Mucosa of stomach (tissue), 1 donor: ENCODE results near the gene MS4A8.

Experiments
- H3K27me3 ChIP-seq: one replicate; pipeline ENCODE4 v1.7.0; 2013; ENCODE audit warnings: mild to moderate bottlenecking, low read length; ENCODE audit not compliant: control insufficient read depth, insufficient read depth
- H3K36me3 ChIP-seq: one replicate; pipeline ENCODE4 v1.7.0; 2013; ENCODE audit warnings: low read length; ENCODE audit not compliant: control insufficient read depth, insufficient read depth
- H3K4me1 ChIP-seq: one replicate; pipeline ENCODE4 v1.7.0; 2013; ENCODE audit warnings: mild to moderate bottlenecking, low read length; ENCODE audit not compliant: control insufficient read depth, insufficient read depth
- H3K4me3 ChIP-seq: one replicate; pipeline ENCODE4 v1.7.0; 2013; ENCODE audit warnings: low read length
- H3K9ac ChIP-seq: one replicate; pipeline ENCODE4 v1.7.0; 2013; ENCODE audit warnings: mild to moderate bottlenecking, low read length, moderate library complexity
- H3K9me3 ChIP-seq: one replicate; pipeline ENCODE4 v1.7.0; 2013; ENCODE audit warnings: mild to moderate bottlenecking, low read length, moderate library complexity; ENCODE audit not compliant: control insufficient read depth
- donor health status: Pancreatic carcinoma.

The MS4A8 gene

GRCh38 chr11:60734279-60734678 is 34.9 kb downstream of the MS4A8 start:
- Histone ChIP-seq H3K36me3 (no peaks in the 10 kb centered on the region), H3K9ac (no peak overlapping the region), H3K9me3 (no peaks in the 10 kb centered on the region), H3K4me3 (no peak overlapping the region), H3K27me3 (peaks cover 10% of the 10 kb centered on the region), H3K4me1 (no peaks in the 10 kb centered on the region)

DNA sequence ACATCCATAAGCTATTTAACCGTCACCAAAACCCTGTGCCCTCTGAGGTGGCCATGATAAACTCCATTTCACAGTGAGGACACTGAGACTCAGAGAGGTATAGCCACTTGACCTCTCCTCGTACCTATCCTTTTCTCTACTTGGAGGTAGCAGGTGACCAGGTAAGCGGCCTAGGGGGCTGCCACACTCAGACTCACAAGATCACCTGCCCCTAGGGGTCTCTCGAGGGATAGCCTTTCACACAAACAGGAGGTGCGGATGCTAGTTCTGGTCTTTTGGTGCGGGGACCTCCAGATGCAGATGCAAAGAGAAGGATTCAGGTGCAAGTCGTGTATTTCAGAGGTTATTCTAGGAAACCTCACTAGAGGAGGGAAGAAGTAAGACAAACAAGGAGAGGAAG is 39.7 kb downstream of the MS4A8 start:
- no peaks in the 10 kb centered on the region for H3K36me3 ChIP-seq
- no peaks in the 10 kb centered on the region for H3K4me1 ChIP-seq
- H3K27me3 ChIP-seq = peaks cover 4% of the 10 kb centered on the region
- H3K9ac ChIP-seq = no peak overlapping the region
- H3K9me3 ChIP-seq = no peaks in the 10 kb centered on the region
- no peak overlapping the region for H3K4me3 ChIP-seq

- Histone ChIP-seq H3K36me3 (no peaks in the 10 kb centered on the region), H3K9ac (no peak overlapping the region), H3K4me1 (no peaks in the 10 kb centered on the region), H3K9me3 (no peaks in the 10 kb centered on the region), H3K4me3 (no peak overlapping the region), H3K27me3 (peaks cover 4% of the 10 kb centered on the region)
These were observed 41.2 kb downstream of the MS4A8 start for GRCh38 chr11:60740573-60740972.

DNA sequence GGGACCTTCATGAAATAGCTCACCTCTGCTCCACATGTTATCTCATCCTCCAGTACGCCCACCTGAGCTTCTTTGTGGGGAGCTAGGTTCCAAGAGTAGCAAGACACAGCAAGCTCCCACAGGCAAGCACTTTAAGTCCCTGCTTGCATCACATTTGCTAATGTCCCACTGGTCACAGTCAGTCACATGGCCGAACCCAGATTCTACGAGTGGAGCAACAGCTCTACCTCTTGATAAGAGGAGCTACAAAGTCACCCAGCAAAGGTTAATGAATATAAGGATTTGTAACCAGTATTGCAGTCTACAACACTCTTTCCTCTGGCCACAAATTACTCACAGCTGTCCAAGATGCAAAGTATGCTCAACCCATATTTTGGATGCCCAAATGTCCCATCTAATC is 42.0 kb downstream of the MS4A8 start:
- peaks cover 4% of the 10 kb centered on the region for H3K27me3 ChIP-seq
- no peaks in the 10 kb centered on the region for H3K4me1 ChIP-seq
- no peak overlapping the region for H3K9ac ChIP-seq
- no peaks in the 10 kb centered on the region for H3K36me3 ChIP-seq
- H3K9me3 ChIP-seq = no peaks in the 10 kb centered on the region
- no peak overlapping the region for H3K4me3 ChIP-seq

DNA sequence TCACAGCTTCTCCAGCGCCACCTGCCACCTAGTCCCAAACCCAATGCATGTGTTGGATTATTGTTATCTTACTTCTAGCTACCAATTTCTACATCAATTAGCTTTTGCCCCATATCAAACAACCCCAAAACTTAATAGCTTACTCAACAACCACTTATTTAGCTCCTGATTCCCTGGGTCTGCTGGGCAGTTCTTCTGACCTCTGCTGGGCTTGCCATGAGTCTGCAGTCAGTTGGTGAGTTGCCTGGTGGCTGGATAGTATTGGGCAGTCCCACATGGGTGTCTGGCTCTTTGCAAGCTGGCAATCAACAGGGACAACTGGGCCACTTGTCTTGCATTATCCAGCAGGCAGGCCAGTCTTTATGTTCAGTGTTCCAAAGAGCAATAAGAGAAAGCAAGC is 43.6 kb downstream of the MS4A8 start:
- no peaks in the 10 kb centered on the region for H3K27me3 ChIP-seq
- H3K36me3 ChIP-seq = no peaks in the 10 kb centered on the region
- no peaks in the 10 kb centered on the region for H3K4me1 ChIP-seq
- no peak overlapping the region for H3K4me3 ChIP-seq
- H3K9ac ChIP-seq = no peak overlapping the region
- no peaks in the 10 kb centered on the region for H3K9me3 ChIP-seq

GRCh38 chr11:60744114-60744513 is 44.7 kb downstream of the MS4A8 start:
- H3K4me1 ChIP-seq = no peaks in the 10 kb centered on the region
- H3K9ac ChIP-seq = no peak overlapping the region
- H3K9me3 ChIP-seq = no peaks in the 10 kb centered on the region
- H3K27me3 ChIP-seq = no peaks in the 10 kb centered on the region
- no peak overlapping the region for H3K4me3 ChIP-seq
- H3K36me3 ChIP-seq = no peaks in the 10 kb centered on the region

DNA sequence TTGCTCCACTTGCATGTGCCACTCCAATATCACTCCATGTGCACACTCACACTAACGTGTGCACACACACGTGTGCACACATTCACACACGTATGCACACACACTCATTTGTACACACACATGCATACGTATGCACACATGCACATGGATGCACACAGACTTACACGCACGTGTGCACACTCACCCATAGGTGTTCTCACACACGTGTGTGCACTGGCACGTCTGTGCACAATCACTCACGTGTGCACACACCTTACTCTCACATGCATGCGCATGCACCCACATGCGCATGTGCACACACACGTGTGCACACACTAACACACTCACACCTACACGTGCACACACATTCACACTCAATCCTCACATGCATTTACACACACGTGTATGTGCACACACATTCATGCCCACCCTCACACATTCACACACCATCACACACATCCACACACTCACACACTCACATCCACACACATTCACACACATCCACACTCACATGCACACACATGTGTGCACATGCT is 48.0 kb downstream of the MS4A8 start:
- Histone ChIP-seq H3K9me3 (no peaks in the 10 kb centered on the region), H3K4me3 (no peak overlapping the region), H3K27me3 (no peaks in the 10 kb centered on the region), H3K9ac (no peak overlapping the region), H3K4me1 (no peaks in the 10 kb centered on the region), H3K36me3 (no peaks in the 10 kb centered on the region)

- no peak overlapping the region for H3K4me3 ChIP-seq
- H3K9me3 ChIP-seq = no peaks in the 10 kb centered on the region
- H3K27me3 ChIP-seq = no peaks in the 10 kb centered on the region
These were observed 48.8 kb downstream of the MS4A8 start for GRCh38 chr11:60748225-60748624.

DNA sequence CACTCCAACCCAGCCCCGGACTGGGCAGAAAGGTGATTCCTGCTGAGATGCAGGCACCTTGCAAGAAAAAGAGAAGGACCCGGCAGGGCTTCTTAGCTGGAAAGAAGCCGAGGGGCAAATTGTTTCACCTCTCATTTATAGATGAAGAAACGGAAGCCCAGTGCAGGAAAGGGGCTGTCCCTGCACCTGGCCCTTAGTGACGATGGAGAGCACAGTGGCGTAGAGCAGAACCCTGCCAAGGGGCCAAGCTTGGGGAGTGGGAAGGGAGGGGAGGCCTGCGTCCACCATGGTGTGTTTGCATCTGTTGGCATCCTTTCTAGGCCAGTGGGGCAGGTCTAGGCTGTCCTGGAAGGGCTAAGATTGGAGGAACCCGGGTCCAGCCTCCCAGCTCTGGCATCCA is 49.4 kb downstream of the MS4A8 start:
- Histone ChIP-seq H3K27me3 (no peaks in the 10 kb centered on the region), H3K36me3 (no peaks in the 10 kb centered on the region), H3K9ac (no peak overlapping the region), H3K9me3 (no peaks in the 10 kb centered on the region), H3K4me3 (no peak overlapping the region), H3K4me1 (peaks cover 8% of the 10 kb centered on the region)

More at GRCh38 chr11:60748225-60748624, 48.8 kb downstream of the MS4A8 start:
- H3K4me1 ChIP-seq = peaks cover 4% of the 10 kb centered on the region
- no peak overlapping the region for H3K9ac ChIP-seq
- H3K36me3 ChIP-seq = no peaks in the 10 kb centered on the region

DNA sequence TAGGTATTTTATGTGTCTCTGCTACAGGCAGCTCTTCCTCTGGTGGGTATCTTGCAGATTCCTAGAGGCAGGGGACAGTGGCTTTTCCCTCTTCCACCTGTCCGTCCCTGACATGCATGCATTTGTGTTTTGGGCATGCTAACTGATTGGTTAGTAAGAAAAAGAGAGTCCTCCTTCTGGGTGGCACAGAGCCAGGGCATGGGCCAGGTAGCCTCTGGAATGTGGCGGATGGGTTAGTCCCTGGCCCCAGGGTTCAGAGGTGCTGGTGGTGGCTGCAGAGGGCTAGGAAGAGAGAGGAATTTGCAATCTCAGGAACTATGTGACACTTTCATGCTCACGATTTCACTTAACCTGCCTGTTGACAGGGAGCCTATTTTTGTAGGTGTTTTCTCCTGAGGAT is 51.5 kb downstream of the MS4A8 start:
- Histone ChIP-seq H3K27me3 (no peaks in the 10 kb centered on the region), H3K36me3 (no peaks in the 10 kb centered on the region), H3K9me3 (no peaks in the 10 kb centered on the region), H3K4me3 (no peak overlapping the region), H3K9ac (no peak overlapping the region), H3K4me1 (peaks cover 8% of the 10 kb centered on the region)

DNA sequence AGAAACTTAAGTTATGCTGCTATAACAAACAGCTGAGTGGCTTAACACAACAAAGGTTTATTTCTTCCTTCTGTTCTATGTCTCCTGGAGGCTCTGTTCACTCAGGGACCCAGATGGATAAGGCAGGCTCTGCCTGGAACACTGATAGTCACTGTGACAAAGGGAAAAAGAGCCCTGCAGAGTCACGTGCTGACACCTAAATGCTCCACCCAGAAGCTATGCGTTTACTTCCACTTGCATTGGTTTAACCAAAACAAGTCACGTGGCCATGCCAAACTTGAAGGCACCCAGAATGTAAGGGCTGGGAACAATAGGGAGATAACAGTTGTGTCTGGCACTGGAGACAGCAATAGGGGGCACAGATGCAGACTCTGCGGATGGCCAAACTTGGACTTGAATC is 53.9 kb downstream of the MS4A8 start:
- peaks cover 15% of the 10 kb centered on the region for H3K4me1 ChIP-seq
- no peaks in the 10 kb centered on the region for H3K36me3 ChIP-seq
- H3K9me3 ChIP-seq = no peaks in the 10 kb centered on the region
- H3K4me3 ChIP-seq = no peak overlapping the region
- no peaks in the 10 kb centered on the region for H3K27me3 ChIP-seq
- no peak overlapping the region for H3K9ac ChIP-seq

DNA sequence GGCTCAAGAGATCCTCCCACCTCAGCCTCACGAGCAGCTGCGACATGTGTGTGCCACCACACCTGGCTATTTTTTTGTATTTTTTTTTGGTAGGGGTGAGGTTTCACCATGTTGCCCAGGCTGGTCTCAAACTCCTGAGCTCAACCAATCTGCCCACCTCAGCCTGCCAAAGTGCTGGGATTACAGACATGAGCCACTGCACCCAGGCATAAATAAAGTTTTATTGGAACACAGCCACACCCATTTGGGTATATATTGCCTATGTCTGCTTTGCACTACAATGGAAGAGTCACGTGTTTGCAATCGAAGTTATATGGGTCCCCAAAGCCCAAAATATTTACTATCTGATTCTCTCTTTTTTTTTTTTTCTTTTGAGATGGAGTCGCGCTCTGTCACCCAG is 55.5 kb downstream of the MS4A8 start:
- Histone ChIP-seq H3K27me3 (no peaks in the 10 kb centered on the region), H3K4me3 (no peak overlapping the region), H3K4me1 (peaks cover 15% of the 10 kb centered on the region), H3K9me3 (no peaks in the 10 kb centered on the region), H3K9ac (no peak overlapping the region), H3K36me3 (no peaks in the 10 kb centered on the region)
